NCI-H187 treated with DMSO at 0.1 percent for 48 hours (cell line): ENCODE results near the gene MAVS.
"Not testable (repeated sequence)": the region's sequence is repeated elsewhere in the genome, so short reads cannot be mapped to it uniquely, and the experiment has no call there.

Source experiments
- DNase-seq: peaks from one replicate; lab custom pipeline; 2025; lab: John Stamatoyannopoulos, UW

Gene MAVS

DNA sequence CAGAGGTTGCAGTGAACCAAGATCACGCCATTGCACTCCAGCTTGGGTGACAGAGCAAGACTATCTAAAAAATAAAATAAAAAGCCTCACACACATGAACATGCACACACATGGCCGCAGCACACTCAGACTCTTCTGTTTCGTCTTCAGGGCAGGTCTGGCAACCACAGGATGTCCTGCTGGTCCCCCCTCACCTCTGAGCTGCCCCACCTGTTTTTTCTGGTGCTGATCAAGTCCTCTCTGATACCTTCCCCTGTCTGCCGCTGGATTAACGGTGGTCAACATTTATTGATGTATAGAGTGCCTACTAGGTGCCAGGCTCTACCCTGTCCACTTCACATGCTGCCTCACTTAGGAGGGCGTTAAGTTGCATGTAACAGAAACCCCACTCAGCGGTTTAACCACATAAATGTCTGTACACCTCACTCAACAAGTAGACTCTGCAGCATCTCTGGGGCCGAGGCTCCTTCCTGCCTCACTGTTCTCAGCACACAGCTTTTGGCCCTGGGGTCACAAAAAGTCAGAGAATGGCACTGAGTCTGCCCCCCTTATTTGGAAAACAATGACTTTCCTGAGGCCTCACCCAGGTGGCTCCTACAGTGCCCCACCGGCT lies 30.8 kb upstream of the MAVS start:
- DNase-seq: no peak

DNA sequence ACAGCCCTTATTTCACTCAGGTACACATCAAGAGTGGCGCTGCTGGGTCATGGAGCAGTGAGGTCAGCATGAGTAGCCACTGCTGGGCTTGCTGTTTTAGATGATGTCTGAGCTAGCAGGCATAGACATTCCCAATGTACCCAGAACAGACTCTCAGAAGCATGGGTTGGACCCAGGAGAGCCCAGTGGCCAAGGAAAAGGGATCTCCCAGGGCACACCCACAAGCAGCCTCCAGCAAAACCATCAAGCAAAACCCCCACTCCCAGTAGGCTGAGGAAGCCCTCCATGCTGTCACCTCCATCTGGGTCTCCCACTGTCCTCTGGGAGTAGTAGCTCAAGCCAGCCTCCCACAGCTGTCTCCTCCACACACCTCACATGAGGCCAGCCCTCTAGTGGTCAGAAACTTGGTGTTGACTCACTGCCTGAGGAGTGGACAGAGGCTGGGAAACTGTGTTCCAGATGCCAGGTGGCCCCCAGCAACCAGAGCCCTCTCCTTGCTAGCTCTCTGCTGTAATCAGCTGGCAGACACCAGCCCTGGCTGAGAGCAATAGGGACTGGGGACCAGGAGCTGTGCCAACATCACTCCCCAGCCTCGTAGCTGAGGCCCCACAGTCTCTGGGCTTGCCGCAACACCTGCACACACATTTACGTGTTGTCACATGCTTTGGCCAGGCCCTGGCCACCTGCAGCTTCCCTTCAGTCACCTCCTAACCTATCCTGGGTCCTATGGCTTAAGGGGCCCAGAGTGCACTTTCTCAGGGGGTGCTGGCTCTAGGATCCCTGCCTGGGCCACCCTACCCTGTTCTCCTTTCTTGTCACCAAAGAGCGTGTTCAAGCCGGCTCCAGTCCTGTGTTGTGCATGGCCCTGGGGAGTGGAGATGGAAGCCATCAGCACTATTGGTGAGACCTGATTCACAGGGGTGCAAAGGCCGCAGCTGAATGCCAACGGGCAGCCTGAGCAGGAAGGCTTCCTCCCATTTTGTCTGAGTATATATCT lies 28.2 kb upstream of the MAVS start:
- DNase-seq: no peak

DNA sequence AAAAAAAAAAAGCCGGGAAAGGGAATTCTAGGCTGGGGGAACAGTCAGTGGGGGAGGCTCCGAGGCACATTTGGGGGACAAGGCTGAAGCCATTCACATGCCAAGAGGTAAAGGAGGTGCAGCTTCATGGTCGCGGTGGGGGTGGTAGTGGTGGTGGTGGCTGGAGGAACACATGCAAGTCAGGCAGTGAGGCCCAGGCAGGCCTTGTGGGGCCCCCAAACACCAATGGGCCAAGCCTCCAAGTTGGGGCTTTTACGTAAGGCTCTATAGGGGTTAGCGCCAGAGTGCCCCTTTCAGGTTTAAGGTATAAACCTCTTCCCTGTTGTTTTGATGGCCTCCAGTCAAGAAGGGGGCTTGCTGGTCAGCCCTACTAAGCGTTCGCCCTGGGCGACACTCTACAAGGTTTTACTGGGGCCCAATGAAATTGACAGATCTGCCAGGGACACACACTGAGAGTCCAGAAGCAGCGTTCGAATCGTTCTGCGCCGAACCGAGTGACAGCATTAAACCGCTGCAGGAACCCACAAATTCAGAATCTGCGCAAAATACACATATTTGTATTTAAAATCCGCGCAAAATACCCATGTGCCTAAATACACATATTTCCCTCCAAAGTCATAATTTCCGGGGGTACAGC lies 27.1 kb upstream of the MAVS start:
- no peak for DNase-seq

DNA sequence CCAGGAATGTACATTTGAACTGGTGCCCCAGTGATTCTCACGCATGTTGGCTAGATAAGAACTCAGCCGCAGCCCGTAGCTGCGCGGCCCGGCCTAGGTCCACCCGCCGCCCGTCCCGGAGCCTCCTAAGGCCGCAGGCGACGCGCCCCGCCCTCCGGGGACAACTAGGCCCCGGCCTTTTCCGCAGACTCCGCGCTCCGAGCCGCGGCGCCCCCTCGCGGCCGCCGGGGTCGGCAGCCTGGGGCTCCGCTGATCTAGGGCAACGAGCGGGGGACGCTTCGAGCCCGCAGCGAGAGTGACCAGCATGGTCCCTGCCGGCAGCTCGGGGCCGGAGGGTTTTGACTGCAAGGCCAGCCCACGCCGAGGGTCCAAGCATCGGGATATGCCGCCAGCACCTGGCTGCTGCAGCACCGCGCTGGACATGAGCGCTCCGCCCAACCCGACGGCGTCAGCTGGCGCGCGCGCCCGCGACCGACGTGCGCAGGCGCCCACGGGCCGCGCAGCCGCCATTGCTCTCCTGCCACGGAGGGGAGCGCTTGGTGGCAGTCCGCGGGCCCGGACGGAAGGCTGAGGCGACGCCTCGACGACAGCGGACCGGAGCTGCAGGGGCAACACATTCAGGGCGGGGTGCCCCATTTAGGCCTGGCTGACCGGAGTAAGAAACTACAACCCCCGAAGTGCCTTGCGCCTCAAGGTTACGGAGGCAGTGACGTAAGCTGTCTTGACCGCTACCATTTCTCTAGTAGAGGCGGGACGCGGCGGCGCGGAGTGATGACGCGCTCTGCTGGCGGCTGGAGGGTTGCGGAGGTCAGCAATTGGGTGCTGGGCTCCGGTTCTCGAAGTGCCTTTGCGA lies 26.4 kb upstream of the MAVS start, which contains the start of gene AP5S1:
Gene AP5S1, plus strand, starts transcription at position 500 of the 853 bp plus-strand sequence. CDS start 1,571 bp downstream, outside the sequence.
- DNase-seq: peak; percentile 67

DNA sequence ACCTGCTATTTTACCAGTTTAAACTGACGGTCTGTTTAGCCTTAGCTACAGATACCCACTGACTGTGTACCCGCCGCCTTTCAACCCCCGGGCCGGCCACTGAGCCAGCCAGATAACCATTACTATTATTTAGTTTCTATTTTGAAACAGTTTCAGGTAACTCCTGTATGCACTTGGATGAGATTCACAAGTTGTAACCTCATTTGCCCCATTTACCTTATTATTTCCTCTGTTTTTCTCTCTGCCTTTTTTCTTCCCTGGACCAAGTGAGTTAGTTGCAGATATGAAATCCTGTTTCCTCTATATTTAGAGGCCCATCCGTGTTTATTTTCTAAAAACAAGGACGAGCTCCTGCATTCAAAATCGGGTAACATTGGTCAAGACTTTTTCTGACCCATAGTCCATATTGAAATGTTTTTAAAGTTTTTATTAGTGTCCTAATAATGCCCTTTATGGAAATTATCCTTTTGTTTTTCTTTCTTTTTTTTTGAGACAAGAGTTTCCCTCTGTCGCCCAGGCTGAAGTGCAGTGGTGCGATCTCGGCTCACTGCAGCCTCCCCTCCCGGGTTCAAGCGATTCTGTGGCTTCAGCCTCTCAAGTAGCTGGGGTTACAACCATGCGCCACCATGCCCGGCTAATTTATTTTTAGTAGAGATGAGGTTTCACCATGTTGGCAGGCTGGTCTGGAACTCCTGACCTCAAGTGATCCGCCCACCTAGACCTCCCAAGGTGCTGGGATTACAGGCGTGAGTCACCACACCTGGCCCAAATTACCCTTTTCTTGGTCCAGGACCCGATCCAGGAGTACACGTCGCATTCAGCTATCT lies 25.5 kb upstream of the MAVS start:
- no peak for DNase-seq

DNA sequence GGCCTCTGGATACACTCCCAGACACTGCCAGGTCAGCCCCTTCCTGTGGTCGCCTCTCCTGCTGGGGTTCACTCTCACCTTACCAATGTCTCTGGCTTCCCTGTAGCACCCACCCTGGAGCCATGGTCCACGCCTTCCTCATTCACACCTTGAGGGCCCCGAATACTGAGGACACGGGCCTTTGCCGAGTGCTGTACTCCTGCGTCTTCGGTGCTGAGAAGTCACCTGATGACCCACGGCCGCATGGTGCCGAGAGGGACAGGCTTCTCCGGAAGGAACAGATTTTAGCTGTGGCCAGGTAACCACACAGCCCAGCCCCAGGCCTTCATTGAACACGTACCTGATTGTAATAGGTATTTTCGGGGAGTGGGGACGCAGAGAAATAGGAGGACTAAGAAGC lies 24.6 kb upstream of the MAVS start:
- no peak for DNase-seq

DNA sequence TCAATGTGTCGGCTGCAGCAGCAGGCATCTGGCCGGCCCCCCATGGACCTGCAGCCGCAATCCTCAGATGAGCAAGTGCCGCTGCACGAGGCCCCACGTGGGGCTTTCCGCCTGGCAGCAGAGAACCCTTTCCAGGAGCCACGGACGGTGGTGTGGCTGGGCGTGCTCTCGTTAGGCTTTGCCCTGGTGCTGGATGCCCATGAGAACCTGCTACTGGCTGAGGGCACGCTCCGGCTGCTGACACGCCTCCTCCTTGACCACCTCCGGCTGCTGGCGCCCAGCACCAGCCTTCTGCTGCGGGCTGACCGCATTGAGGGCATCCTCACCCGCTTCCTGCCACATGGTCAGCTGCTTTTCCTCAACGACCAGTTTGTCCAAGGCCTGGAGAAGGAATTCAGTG lies 22.8 kb upstream of the MAVS start:
- DNase-seq: no peak

DNA sequence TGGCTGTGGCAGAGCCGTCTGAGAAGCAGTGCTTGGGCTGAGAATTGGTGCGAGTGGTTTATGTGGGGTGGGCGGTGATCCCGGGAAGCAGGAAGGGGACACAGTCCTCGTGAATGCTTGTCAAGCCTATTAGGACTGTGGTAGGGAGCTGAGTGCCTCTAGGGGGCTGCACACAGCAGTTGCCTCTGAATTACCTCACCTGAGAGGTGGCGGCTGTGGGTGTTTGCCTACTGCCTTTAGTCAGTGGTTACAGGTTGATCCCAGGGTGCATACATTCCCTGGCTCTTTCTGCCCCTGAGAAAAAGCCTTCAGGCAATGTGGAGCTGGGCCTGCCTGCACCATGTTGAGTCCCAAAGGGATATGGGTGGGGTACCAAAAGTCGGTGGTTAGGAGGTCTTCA lies 21.1 kb upstream of the MAVS start:
- no peak for DNase-seq

DNA sequence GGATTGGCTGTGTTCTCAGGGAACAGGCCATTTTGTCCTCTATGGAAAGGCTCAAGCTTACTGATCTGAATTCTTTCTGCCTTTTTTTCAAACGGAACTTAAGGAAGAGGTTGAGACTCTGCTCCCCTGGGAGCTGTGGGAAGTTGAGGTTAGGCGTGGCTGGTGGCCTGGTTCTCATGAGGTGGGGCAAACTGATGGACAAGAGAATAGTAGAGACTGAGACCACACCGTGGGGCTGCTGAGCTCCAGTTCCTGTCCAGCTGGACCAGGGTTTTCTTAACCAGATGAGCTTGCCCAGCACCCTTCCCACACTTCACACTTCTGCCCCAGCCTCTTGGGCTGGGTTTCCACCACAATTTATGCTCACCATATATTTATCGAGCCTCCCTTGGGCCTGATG lies 20.2 kb upstream of the MAVS start:
- no peak for DNase-seq

DNA sequence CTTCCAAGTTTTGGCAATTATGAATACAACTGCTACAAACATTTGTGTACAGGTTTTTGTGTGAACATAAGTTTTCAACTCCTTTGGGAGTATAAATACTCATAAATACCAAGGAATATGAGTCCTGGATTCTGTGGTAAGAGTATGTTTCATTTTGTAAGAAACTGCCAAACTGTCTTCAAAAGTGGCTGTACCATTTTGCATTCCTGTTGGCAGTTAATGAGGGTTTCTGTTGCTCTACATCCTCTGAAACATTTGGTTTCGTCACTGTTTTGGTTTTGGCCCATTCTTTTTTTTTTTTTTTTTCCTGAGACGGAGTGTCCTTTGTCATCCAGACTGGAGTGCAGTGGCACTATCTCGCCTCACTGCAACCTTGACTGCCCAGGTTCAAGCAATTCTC lies 17.8 kb upstream of the MAVS start:
- no peak for DNase-seq

DNA sequence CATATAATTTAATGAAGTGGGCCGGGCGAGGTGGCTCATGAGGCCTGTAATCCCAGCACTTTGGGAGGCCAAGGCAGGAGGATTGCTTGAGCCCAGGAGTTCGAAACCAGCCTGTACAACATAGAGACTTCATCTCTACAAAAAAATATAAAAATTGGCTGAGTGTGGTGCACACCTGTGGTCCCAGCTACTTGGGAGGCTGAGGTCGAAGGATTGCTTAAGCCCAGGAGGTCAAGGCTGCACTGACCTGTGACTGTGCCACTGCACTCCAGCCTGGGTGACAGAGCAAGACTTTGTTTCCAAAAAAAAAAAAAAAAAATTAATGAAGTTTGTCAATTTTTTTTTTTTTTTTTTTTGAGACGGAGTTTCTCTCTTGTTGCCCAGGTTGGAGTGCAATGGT lies 16.7 kb upstream of the MAVS start:
- DNase-seq: not testable (repeated sequence)

DNA sequence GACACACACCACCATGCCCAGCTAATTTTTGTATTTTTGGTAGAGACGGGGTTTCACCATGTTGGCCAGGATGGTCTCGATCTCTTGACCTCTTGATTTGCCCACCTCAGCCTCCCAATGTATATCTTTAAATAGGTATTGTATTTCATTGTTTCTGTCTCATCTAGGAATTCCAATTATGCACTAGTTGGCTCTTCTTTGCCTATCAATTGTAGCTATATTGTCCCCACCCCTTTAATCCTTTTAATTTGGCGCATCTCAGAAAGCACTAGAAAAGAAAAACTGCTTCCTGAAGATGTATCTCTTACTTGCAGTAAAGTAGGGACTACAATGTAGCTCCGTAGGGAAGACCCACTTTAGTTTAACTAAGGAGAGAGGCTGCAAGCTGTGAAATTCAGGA lies 10.5 kb upstream of the MAVS start:
- no peak for DNase-seq

DNA sequence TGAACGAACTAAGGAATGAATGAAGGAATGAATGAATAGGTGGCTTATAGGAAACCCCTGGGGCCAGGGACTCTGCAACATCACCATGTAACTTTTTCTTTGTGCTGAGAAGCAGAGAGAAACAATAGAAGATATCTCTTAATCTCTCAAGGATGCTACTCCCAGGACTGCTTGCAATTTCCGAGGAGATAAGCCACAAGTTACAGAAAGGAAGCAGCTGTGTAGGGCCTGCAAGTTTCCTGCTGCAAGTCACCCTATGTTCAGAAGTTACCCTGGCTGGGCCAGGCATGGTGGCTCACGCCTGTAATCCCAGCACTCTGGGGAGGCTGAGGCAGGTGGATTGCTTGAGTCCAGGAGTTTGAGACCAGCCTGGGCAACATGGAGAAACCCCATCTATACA lies 7.3 kb upstream of the MAVS start:
- DNase-seq: no peak

DNA sequence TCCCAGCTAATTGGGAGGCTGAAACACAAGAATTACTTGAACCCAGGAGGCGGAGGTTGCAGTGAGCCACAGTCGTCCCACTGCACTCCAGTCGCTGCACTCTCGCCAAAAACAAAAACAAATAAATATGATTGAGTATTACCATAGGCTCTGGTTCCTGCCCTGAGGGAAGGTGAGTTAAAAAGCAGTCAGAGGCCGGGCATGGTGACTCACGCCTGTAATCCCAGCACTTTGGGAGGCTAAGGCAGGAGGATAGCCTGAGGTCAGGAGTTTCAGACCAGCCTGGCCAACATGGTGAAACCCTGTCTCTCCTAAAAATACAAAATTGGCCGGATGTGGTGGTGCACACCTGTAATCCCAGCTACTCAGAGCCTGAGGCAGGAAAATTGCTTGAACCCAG lies 6.4 kb upstream of the MAVS start:
- DNase-seq: not testable (repeated sequence)

DNA sequence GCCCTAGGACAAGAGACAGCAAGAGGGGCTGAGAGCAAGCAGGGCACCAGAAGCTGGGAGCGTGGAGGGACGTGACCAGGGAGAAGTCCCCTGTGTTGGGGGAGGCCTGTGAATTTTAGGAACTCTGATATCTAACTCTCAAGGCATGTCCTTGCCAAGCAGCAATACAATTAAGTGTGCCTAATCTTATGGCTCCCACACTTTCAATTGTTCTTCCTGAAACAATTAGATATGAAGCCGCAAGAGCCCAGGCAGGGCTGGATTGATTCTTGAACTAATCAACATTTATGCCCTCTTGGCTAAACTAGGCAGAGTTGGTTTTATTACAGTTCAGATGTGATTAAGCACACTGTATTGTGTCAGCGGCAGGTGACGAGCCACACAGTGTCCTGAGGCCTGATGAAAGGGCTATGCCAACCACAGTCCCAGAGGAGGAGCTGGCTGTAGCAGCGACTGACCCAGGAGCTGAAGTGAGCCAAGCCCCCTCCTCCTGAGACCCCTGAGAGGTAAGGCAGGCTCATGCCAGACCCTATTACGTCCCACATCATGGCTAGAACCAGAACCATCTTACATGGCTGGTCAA lies 4.2 kb upstream of the MAVS start:
- no peak for DNase-seq

DNA sequence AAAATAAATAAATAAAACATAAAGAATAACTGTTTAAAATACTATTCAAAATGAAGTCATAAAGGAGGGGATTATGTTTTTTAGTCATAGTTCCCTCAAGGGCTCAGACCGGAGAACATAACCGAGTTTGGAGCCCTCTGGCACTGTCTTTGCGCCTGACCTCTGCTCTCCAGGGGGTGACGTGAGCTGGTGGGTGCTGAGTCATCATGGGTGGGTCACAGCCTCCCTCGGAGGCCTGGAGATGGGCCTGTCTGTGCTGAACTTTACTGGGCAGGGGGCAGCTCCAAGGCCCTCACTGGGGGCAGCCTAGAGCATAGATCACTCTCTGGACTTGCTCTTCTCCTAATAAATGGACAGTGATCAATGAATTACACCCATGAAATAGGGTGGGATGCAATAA lies 3.1 kb upstream of the MAVS start:
- DNase-seq: no peak

DNA sequence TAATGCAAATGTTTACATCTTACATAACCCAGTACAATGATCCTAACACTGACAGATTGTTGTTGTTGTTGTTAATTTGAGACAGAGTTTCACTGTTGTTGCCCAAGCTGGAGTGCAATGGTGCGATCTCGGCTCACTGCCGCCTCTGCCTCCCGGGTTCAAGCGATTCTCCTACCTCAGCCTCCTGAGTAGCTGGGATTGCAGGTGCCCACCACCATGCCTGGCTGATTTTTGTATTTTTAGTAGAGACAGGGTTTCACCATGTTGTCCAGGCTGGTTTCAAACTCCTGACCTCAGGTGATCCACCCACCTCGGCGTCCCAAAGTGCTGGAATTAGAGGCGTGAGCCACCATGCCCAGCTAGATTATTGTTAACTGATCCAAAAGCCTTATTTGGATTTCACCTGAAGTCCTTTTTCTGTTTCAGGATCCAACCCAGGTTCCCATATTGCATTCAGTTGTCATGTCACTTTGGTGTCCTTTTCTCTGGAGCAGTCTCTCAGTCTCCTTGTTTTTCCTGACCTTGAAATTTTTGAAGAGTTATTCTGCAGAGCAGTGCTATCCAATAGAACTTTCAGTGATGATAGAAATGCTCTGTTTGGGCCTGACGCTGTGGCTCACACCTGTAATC lies 2.5 kb upstream of the MAVS start:
- not testable (repeated sequence) for DNase-seq

DNA sequence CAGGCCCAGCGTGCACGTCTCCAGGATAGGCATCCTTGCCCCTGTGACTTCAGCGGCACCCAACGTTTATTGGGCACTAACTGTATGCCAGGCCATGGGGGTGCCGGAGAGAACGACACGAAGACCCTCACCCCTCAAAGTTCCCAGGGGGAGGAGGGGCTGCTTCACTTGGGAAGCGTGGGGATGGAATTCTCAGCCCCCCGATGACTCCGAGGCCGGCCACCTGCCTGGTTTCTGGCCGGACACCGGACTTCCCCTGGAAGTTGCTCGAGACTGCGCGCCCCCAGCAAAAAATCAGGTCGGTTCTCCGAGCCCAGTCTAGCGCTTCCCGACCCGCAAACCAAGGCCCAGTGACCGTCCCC lies 275 bp upstream of the MAVS start:
- no peak for DNase-seq

DNA sequence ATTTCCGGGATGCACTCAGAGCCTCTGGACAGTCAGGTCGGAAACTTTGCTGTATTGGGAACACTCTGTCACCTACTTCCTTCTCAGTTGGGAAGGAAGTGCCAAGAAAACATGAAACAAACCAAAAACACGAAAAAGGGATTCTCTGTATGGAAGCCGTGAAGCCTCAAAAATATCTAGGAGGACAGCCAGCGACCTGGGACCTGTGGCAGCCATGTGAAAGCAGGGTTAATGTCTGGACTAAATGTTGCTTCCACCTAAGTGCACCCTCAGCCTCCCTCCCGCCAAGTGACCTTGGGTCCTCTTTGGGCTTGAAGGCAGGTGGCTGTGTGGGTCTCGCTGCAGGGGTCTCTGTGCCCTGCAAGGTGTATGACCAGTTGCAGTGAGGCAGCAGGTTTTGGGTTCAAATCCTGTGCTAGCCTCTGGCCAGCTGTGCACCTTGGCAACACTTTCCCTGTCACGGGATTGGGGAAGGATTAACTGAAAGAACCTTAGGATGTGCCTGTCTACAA lies 851 bp downstream of the MAVS start:
- no peak for DNase-seq

DNA sequence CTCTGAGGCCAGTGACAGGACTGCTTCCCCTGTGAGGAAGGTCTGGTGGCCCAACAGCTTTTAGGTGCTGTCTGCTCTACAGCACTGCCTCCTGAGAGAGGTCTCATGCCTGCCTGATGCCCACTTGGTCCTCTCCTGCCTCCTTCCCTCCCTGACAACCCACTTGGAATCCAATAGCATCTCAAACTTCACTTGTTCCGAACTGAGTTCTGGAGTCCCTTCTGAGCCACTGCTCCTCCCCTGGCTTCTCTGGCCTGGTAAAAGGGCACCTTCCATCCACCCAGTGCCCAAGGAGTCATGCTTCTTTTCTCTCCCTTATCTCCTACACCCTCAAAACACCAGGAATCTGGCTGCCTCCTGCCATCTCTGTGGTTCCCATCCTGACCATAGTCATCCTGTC lies 1.9 kb downstream of the MAVS start:
- no peak for DNase-seq
